ENCODE data around the gene RNFT2.

- TF ChIP-seq POLR2A (IDR thresholded peaks at IDR 0.05; ENCODE audit: low read length) = no peak
- TF ChIP-seq GATA1 (IDR thresholded peaks at IDR 0.05; ENCODE audit: low read depth, low read length) = no peak
Measured at GRCh38 chr12:116766746-116767145, 28.6 kb downstream of the RNFT2 start.

All from erythroblast (primary cell).